ENCODE measurements around the gene SERPINF2.

Gene SERPINF2

GRCh38 chr17:1712271-1712670 lies 30.4 kb upstream of the SERPINF2 start:
- no peak overlapping the region for H3K4me3 ChIP-seq (ENCODE audit: low read depth, low read length, poor library complexity, severe bottlenecking)
- H3K9me3 ChIP-seq (ENCODE audit: low read length): no peaks in the 10 kb centered on the region
- no peaks in the 10 kb centered on the region for H3K36me3 ChIP-seq (ENCODE audit: insufficient read depth, low read length)
- no peaks in the 10 kb centered on the region for H3K9me2 ChIP-seq (ENCODE audit: low read depth, low read length)
- TF ChIP-seq EZH2 (IDR thresholded peaks at IDR 0.05; ENCODE audit: borderline replicate concordance, low read length): no peak
- no peak for TF ChIP-seq CTCF (IDR thresholded peaks at IDR 0.05; ENCODE audit: low read length)
- 0 out of 2 replicates have a peak, but pooled peaks cover 4% of the 10 kb centered on the region for H3F3A ChIP-seq (ENCODE audit: insufficient read depth, low read length)
- H3K4me2 ChIP-seq (ENCODE audit: low read length): no peak overlapping the region
- no peak overlapping the region for H3K9ac ChIP-seq (ENCODE audit: low read length)
- H2AFZ ChIP-seq (ENCODE audit: low read length): no peak overlapping the region
- H4K20me1 ChIP-seq (ENCODE audit: insufficient read depth, low read length): no peaks in the 10 kb centered on the region
- peaks cover 16% of the 10 kb centered on the region for H3K4me1 ChIP-seq (ENCODE audit: insufficient read depth, low read length, severe bottlenecking)
- peaks cover 4% of the 10 kb centered on the region; the same call in 1 of the 2 replicates for H3K27me3 ChIP-seq (ENCODE audit: insufficient read depth, low read length)
- H3K27ac ChIP-seq (ENCODE audit: low read depth, low read length, poor library complexity, severe bottlenecking): no peak overlapping the region
- H3K79me2 ChIP-seq (ENCODE audit: insufficient read depth, low read length): no peaks in the 10 kb centered on the region

GRCh38 chr17:1713160-1713877 lies 29.4 kb upstream of the SERPINF2 start:
- Histone ChIP-seq H3K27ac (ENCODE audit: low read depth, low read length, poor library complexity, severe bottlenecking) (no peak overlapping the region), H3K27me3 (ENCODE audit: insufficient read depth, low read length) (peaks cover 4% of the 10 kb centered on the region; the same call in 1 of the 2 replicates), H3K4me1 (ENCODE audit: insufficient read depth, low read length, severe bottlenecking) (peaks cover 27% of the 10 kb centered on the region), H3F3A (ENCODE audit: insufficient read depth, low read length) (0 out of 2 replicates have a peak, but pooled peaks cover 4% of the 10 kb centered on the region), H3K36me3 (ENCODE audit: insufficient read depth, low read length) (no peaks in the 10 kb centered on the region), H4K20me1 (ENCODE audit: insufficient read depth, low read length) (no peaks in the 10 kb centered on the region), H3K4me2 (ENCODE audit: low read length) (no peak overlapping the region), H3K9me3 (ENCODE audit: low read length) (no peaks in the 10 kb centered on the region), H3K4me3 (ENCODE audit: low read depth, low read length, poor library complexity, severe bottlenecking) (no peak overlapping the region), H3K9ac (ENCODE audit: low read length) (no peak overlapping the region), H3K79me2 (ENCODE audit: insufficient read depth, low read length) (no peaks in the 10 kb centered on the region), H2AFZ (ENCODE audit: low read length) (no peak overlapping the region), H3K9me2 (ENCODE audit: low read depth, low read length) (no peaks in the 10 kb centered on the region)
- TF ChIP-seq CTCF (IDR thresholded peaks at IDR 0.05; ENCODE audit: low read length): no peak
- TF ChIP-seq EZH2 (IDR thresholded peaks at IDR 0.05; ENCODE audit: borderline replicate concordance, low read length): no peak

- no peak overlapping the region for H3K4me3 ChIP-seq (ENCODE audit: low read depth, low read length, poor library complexity, severe bottlenecking)
- no peaks in the 10 kb centered on the region for H4K20me1 ChIP-seq (ENCODE audit: insufficient read depth, low read length)
- H3K9ac ChIP-seq (ENCODE audit: low read length): no peak overlapping the region
- H3K27me3 ChIP-seq (ENCODE audit: insufficient read depth, low read length): peaks cover 4% of the 10 kb centered on the region; the same call in 1 of the 2 replicates
- no peaks in the 10 kb centered on the region for H3K9me2 ChIP-seq (ENCODE audit: low read depth, low read length)
- peaks cover 29% of the 10 kb centered on the region for H3K4me1 ChIP-seq (ENCODE audit: insufficient read depth, low read length, severe bottlenecking)
- no peak overlapping the region for H3K4me2 ChIP-seq (ENCODE audit: low read length)
- H2AFZ ChIP-seq (ENCODE audit: low read length): no peak overlapping the region
- H3K79me2 ChIP-seq (ENCODE audit: insufficient read depth, low read length): no peaks in the 10 kb centered on the region
- peaks cover 4% of the 10 kb centered on the region; the same call in 1 of the 2 replicates for H3F3A ChIP-seq (ENCODE audit: insufficient read depth, low read length)
- H3K9me3 ChIP-seq (ENCODE audit: low read length): no peaks in the 10 kb centered on the region
- peak; percentile 52; the same call in 1 of the 2 replicates for TF ChIP-seq CTCF (IDR thresholded peaks at IDR 0.05; ENCODE audit: low read length)
- TF ChIP-seq EZH2 (IDR thresholded peaks at IDR 0.05; ENCODE audit: borderline replicate concordance, low read length): no peak
- no peak overlapping the region for H3K27ac ChIP-seq (ENCODE audit: low read depth, low read length, poor library complexity, severe bottlenecking)
- no peaks in the 10 kb centered on the region for H3K36me3 ChIP-seq (ENCODE audit: insufficient read depth, low read length)
Measured at GRCh38 chr17:1713878-1714426, 28.7 kb upstream of the SERPINF2 start.
